ENCODE measurements around the gene TIE1. TPM values are rescaled to one million over a fixed set of nuclear protein-coding genes. Genes with fewer than 3 reads are reported as not detected.

TIE1 gene
- total RNA-seq, 2 donors from 2014 or later, result 23.6 to 51.7 TPM

GRCh38 chr1:43298055-43298454 is 2.7 kb upstream of the TIE1 start:
- H3K36me3 ChIP-seq, result no peaks in the 10 kb centered on the region
- TF ChIP-seq CTCF (IDR thresholded peaks at IDR 0.05), result no peak
- DNase-seq (ENCODE audit: low spot score), result no peak
- H3K27ac ChIP-seq, result no peak overlapping the region
- H3K4me1 ChIP-seq, result peaks cover 0 to 58% of the 10 kb centered on the region in 2 donors
- H3K27me3 ChIP-seq, result no peaks in the 10 kb centered on the region
- no peaks in the 10 kb centered on the region for H3K9me3 ChIP-seq
- no peak overlapping the region for H3K4me3 ChIP-seq

- Histone ChIP-seq H3K4me3 (no peak overlapping the region), H3K9me3 (no peaks in the 10 kb centered on the region), H3K36me3 (no peaks in the 10 kb centered on the region), H3K27me3 (no peaks in the 10 kb centered on the region), H3K4me1 (peaks cover 0 to 62% of the 10 kb centered on the region in 2 donors), H3K27ac (peak overlapping the region; percentile 69 to 72)
- TF ChIP-seq CTCF (IDR thresholded peaks at IDR 0.05), result no peak
- DNase-seq (ENCODE audit: low spot score), result no peak
Measured at GRCh38 chr1:43299101-43299500, 1.7 kb upstream of the TIE1 start.

GRCh38 chr1:43302201-43302600 is 1.4 kb downstream of the TIE1 start:
- peak overlapping the region; percentile 69 to 72 for H3K27ac ChIP-seq
- peak overlapping the region; percentile 32 to 40 for H3K4me3 ChIP-seq
- no peaks in the 10 kb centered on the region for H3K9me3 ChIP-seq
- H3K36me3 ChIP-seq, result no peaks in the 10 kb centered on the region
- peaks cover 0 to 54% of the 10 kb centered on the region in 2 donors for H3K4me1 ChIP-seq
- TF ChIP-seq CTCF (IDR thresholded peaks at IDR 0.05), result no peak
- DNase-seq (ENCODE audit: low spot score), result no peak
- no peaks in the 10 kb centered on the region for H3K27me3 ChIP-seq

- peak overlapping the region; percentile 32 to 40 for H3K4me3 ChIP-seq
- peak overlapping the region; percentile 69 to 72 for H3K27ac ChIP-seq
- peaks cover 0 to 57% of the 10 kb centered on the region in 2 donors for H3K4me1 ChIP-seq
- no peaks in the 10 kb centered on the region for H3K36me3 ChIP-seq
- H3K27me3 ChIP-seq, result no peaks in the 10 kb centered on the region
- no peaks in the 10 kb centered on the region for H3K9me3 ChIP-seq
- TF ChIP-seq CTCF (IDR thresholded peaks at IDR 0.05), result no peak
- DNase-seq (ENCODE audit: low spot score), result no peak
Measured at GRCh38 chr1:43302721-43303470, 2.1 kb downstream of the TIE1 start.

- TF ChIP-seq CTCF (IDR thresholded peaks at IDR 0.05), result no peak
- Histone ChIP-seq H3K4me3 (peak overlapping the region in 1 of 2 donors; percentile 40), H3K36me3 (no peaks in the 10 kb centered on the region), H3K4me1 (peaks cover 0 to 57% of the 10 kb centered on the region in 2 donors), H3K27me3 (no peaks in the 10 kb centered on the region), H3K27ac (peak overlapping the region; percentile 46 to 69), H3K9me3 (no peaks in the 10 kb centered on the region)
- no peak for DNase-seq (ENCODE audit: low spot score)
Measured at GRCh38 chr1:43303471-43304313, 2.9 kb downstream of the TIE1 start.
